ENCODE results near the gene IFNA14. TPM values are rescaled to one million over a fixed set of nuclear protein-coding genes. Genes with fewer than 3 reads are reported as not detected.
"Not testable (repeated sequence)": the region's sequence is repeated elsewhere in the genome, so short reads cannot be mapped to it uniquely, and the experiment has no call there.

The IFNA14 gene
- total RNA-seq, 2 donors from 2014 or later = not detected

- no peaks in the 10 kb centered on the region for H3K4me1 Mint-ChIP-seq
- peaks cover 33% of the 10 kb centered on the region for H3K27me3 Mint-ChIP-seq
- H3K27ac Mint-ChIP-seq = no peak overlapping the region
- peaks cover 9% of the 10 kb centered on the region for H3K36me3 Mint-ChIP-seq (ENCODE audit: low read depth)
- H3K4me3 Mint-ChIP-seq = no peak overlapping the region
- ATAC-seq (no peak), DNase-seq (no peak)
- no peaks in the 10 kb centered on the region for H3K9me3 ChIP-seq (ENCODE audit: control insufficient read depth, low read length, poor library complexity, severe bottlenecking)
These were observed 34.6 kb downstream of the IFNA14 start for GRCh38 chr9:21205204-21205603.

GRCh38 chr9:21202105-21202504 lies 37.7 kb downstream of the IFNA14 start, which contains the start of gene IFNA7:
TSS of gene IFNA7 (minus strand) at chr9:21202205. CDS start at chr9:21202165, 40 bp downstream.
- H3K36me3 Mint-ChIP-seq (ENCODE audit: low read depth) = not testable (repeated sequence)

GRCh38 chr9:21194867-21195776 lies 44.7 kb downstream of the IFNA14 start:
- peak; percentile 93 for ATAC-seq
- not testable (repeated sequence) for H3K36me3 Mint-ChIP-seq (ENCODE audit: low read depth); H3K27ac Mint-ChIP-seq; DNase-seq; H3K4me1 Mint-ChIP-seq; H3K9me3 ChIP-seq (ENCODE audit: control insufficient read depth, low read length, poor library complexity, severe bottlenecking)
- H3K4me3 Mint-ChIP-seq = peak overlapping the region; percentile 60
- H3K27me3 Mint-ChIP-seq = peaks cover 17% of the 10 kb centered on the region

More at GRCh38 chr9:21202105-21202504, 37.7 kb downstream of the IFNA14 start, which contains the start of gene IFNA7:
- not testable (repeated sequence) for H3K9me3 ChIP-seq (ENCODE audit: control insufficient read depth, low read length, poor library complexity, severe bottlenecking); H3K27ac Mint-ChIP-seq; H3K4me3 Mint-ChIP-seq; DNase-seq; ATAC-seq; H3K4me1 Mint-ChIP-seq
- H3K27me3 Mint-ChIP-seq = peaks cover 29% of the 10 kb centered on the region

Other genes starting within 250 kb of the IFNA14 start
- gene HACD4, start 208.4 kb downstream of the IFNA14 start, total RNA-seq = 1 to 10 TPM; 8.7 to 9.8 TPM
- not detected for gene IFNB1, start 162.1 kb downstream of the IFNA14 start, total RNA-seq
- gene IFNW1, start 98.2 kb downstream of the IFNA14 start, total RNA-seq = not detected
- gene IFNA21, start 73.3 kb downstream of the IFNA14 start, total RNA-seq = not detected
- not detected for gene IFNA4, start 52.4 kb downstream of the IFNA14 start, total RNA-seq
- gene IFNA7, start 37.8 kb downstream of the IFNA14 start, total RNA-seq = not detected
- gene IFNA10, start 32.9 kb downstream of the IFNA14 start, total RNA-seq = not detected
- gene IFNA16, start 22.7 kb downstream of the IFNA14 start, total RNA-seq = not detected
- not detected for gene IFNA17, start 11.8 kb downstream of the IFNA14 start, total RNA-seq
- gene IFNA5, start 65.3 kb upstream of the IFNA14 start, total RNA-seq = not detected
- gene KLHL9, start 95.4 kb upstream of the IFNA14 start, total RNA-seq = 10 to 100 TPM; 13.7 to 16.2 TPM
- gene IFNA6, start 110.9 kb upstream of the IFNA14 start, total RNA-seq = not detected
- not detected for gene IFNA13, start 128.1 kb upstream of the IFNA14 start, total RNA-seq
- not detected for gene IFNA2, start 145.4 kb upstream of the IFNA14 start, total RNA-seq
- not detected for gene IFNA8, start 169.1 kb upstream of the IFNA14 start, total RNA-seq
- gene IFNA1, start 200.4 kb upstream of the IFNA14 start, total RNA-seq = not detected
- not detected for gene IFNE, start 242.3 kb upstream of the IFNA14 start, total RNA-seq

Data from T-helper 17 cell (primary cell).